ENCODE data around the gene TPRX1.

TPRX1 gene

DNA sequence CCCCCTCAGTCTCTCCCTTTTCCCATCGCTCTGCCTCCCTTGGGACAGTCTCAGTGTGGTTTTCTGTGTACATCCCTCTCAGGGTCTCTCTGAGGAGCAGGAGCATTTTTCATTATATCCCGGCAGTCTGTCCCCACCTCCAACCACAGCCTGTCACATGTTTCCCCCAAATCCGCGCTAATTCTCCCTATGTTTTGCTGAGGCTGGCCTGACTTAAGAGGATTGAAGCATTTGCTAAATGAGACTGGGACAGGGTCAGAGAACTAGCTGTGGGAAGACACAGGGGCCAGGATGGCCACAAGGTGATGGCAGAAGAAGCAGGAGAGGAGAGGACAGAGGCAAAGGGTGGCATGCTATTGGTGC lies 5.5 kb downstream of the TPRX1 start:
- Histone ChIP-seq H3K14ac (ENCODE audit: low read length) (no peak overlapping the region), H2BK15ac (ENCODE audit: low read length) (no peak overlapping the region), H3K27ac (replicated peaks; ENCODE audit: low read length) (no peak overlapping the region), H4K91ac (ENCODE audit: low read depth, low read length, poor library complexity) (no peak overlapping the region), H3K36me3 (replicated peaks in 1 of 2; ENCODE audit: control insufficient read depth in 2 of 2, insufficient read depth in 2 of 2, low read length in 2 of 2) (no peaks in the 10 kb centered on the region), H3K27me3 (ENCODE audit: control insufficient read depth in 3 of 3, insufficient read depth in 3 of 3, low read depth in 1 of 3, low read length in 3 of 3) (peaks cover 0 to 2% (median 0%) of the 10 kb centered on the region in 3 experiments), H3K23ac (ENCODE audit: low read depth, low read length, poor library complexity) (no peak overlapping the region), H3K4ac (ENCODE audit: low read length) (no peak overlapping the region), H3K4me2 (ENCODE audit: insufficient read depth, low read length, poor library complexity, severe bottlenecking) (no peak overlapping the region), H3K4me1 (ENCODE audit: control insufficient read depth in 2 of 2, insufficient read depth in 1 of 2, low read depth in 1 of 2, low read length in 2 of 2) (no peaks in the 10 kb centered on the region), H2AK5ac (ENCODE audit: low read depth, low read length) (no peak overlapping the region), H3K79me1 (ENCODE audit: low read depth, low read length) (no peaks in the 10 kb centered on the region), H2BK120ac (ENCODE audit: low read depth, low read length) (no peak overlapping the region), H2AFZ (ENCODE audit: low read length) (no peak overlapping the region), H3K9me3 (replicated peaks in 1 of 2; ENCODE audit: control insufficient read depth in 2 of 2, insufficient read depth in 1 of 2, low read depth in 1 of 2, low read length in 2 of 2) (no peaks in the 10 kb centered on the region), H2BK5ac (ENCODE audit: low read length) (no peak overlapping the region), H2BK12ac (ENCODE audit: low read length) (no peak overlapping the region), H3K4me3 (ENCODE audit: low read length in 2 of 2) (no peak overlapping the region), H3K18ac (ENCODE audit: low read length) (no peak overlapping the region), H3K9ac (ENCODE audit: low read depth, low read length, poor library complexity) (no peak overlapping the region), H4K8ac (ENCODE audit: low read depth, low read length) (no peak overlapping the region)
- DNase-seq (ENCODE audit: low spot score) = no peak
- WGBS, 2 donors (ENCODE audit: extremely low coverage in 2 of 2, insufficient read length in 2 of 2, insufficient replicate concordance in 1 of 2) = no CpG with 5 or more reads among the region's 4 CpGs

DNA sequence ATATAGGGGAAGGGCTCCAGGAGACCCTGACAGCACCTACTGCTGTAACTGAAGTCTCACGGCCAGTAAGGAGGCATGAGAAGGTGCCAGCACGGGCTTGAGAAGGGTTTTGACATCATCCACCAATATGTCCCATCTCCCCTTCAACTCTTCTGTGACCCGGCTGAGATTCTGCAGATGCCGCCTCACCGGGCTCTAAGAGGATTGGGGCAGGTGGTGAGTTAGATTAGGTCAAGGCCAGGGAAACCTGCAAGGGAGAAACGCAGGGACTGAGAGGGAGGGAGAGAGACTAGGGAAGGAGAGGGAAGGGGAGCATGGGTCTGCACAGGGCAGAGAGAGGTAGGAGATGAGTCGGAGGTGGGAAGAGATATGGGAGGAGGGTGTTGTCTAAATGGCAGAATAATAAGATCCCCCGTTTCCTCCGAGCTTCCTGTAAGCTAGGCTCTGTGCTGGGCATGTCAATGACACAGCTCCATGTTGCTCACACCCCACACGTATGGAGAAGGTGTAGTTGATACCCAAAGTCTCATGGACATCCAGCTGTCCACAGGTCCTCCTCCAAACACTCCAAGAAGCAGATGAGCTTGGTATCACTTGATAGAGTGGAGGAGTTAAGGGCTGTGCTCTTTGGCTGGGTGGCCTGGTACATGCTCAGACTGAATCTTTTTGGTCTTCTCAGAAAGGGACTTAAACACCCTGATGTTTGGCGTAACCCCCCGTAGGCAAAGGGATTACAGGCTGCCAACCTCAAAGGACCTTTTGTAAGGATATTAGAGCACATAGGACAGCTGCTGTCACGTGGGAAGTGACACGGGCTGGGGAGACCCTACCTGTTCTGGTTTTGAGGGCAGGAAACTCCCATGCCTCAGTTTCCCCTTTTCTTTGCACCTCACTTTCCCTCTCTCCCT lies 6.1 kb downstream of the TPRX1 start:
- Histone ChIP-seq H3K14ac (ENCODE audit: low read length) (no peak overlapping the region), H4K91ac (ENCODE audit: low read depth, low read length, poor library complexity) (no peak overlapping the region), H4K8ac (ENCODE audit: low read depth, low read length) (no peak overlapping the region), H2BK120ac (ENCODE audit: low read depth, low read length) (no peak overlapping the region), H2BK15ac (ENCODE audit: low read length) (no peak overlapping the region), H3K27me3 (ENCODE audit: control insufficient read depth in 3 of 3, insufficient read depth in 3 of 3, low read depth in 1 of 3, low read length in 3 of 3) (peaks cover 0 to 2% (median 0%) of the 10 kb centered on the region in 3 experiments), H2BK12ac (ENCODE audit: low read length) (no peak overlapping the region), H3K79me1 (ENCODE audit: low read depth, low read length) (no peaks in the 10 kb centered on the region), H3K18ac (ENCODE audit: low read length) (no peak overlapping the region), H2AK5ac (ENCODE audit: low read depth, low read length) (no peak overlapping the region), H3K23ac (ENCODE audit: low read depth, low read length, poor library complexity) (no peak overlapping the region), H3K4me1 (ENCODE audit: control insufficient read depth in 2 of 2, insufficient read depth in 1 of 2, low read depth in 1 of 2, low read length in 2 of 2) (no peaks in the 10 kb centered on the region), H3K4me3 (ENCODE audit: low read length in 2 of 2) (no peak overlapping the region), H2AFZ (ENCODE audit: low read length) (peak overlapping the region; percentile 31), H3K9ac (ENCODE audit: low read depth, low read length, poor library complexity) (no peak overlapping the region), H2BK5ac (ENCODE audit: low read length) (no peak overlapping the region), H3K27ac (replicated peaks; ENCODE audit: low read length) (no peak overlapping the region), H3K9me3 (replicated peaks in 1 of 2; ENCODE audit: control insufficient read depth in 2 of 2, insufficient read depth in 1 of 2, low read depth in 1 of 2, low read length in 2 of 2) (no peaks in the 10 kb centered on the region), H3K4me2 (ENCODE audit: insufficient read depth, low read length, poor library complexity, severe bottlenecking) (no peak overlapping the region), H3K36me3 (replicated peaks in 1 of 2; ENCODE audit: control insufficient read depth in 2 of 2, insufficient read depth in 2 of 2, low read length in 2 of 2) (no peaks in the 10 kb centered on the region), H3K4ac (ENCODE audit: low read length) (no peak overlapping the region)
- whole genome bisulfite sequencing, 2 donors (ENCODE audit: extremely low coverage in 2 of 2, insufficient read length in 2 of 2, insufficient replicate concordance in 1 of 2) = no CpG with 5 or more reads among the region's 14 CpGs
- no peak for DNase-seq (ENCODE audit: low spot score)

DNA sequence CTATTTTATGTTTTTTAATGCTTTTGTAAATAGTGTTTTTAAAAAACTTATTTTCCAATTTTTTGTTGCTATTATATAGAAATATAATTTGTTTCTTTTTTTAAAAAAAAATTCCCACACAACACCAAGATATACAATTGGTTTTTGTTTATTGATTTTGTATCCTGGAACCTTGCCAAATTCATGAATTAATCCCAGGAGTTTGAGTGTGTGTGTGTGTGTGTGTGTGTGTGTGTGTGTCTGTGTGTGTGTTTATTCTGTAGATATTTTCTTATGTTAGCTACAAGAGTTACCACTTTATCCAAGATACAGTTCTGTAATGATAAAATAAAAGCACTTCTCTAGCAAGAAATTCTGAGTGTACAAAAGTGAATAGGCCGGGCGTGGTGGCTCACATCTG lies 7.6 kb downstream of the TPRX1 start:
- Histone ChIP-seq H2AK5ac (ENCODE audit: low read depth, low read length) (no peak overlapping the region), H3K9ac (ENCODE audit: low read depth, low read length, poor library complexity) (no peak overlapping the region), H3K4me1 (ENCODE audit: control insufficient read depth in 2 of 2, insufficient read depth in 1 of 2, low read depth in 1 of 2, low read length in 2 of 2) (no peaks in the 10 kb centered on the region), H4K8ac (ENCODE audit: low read depth, low read length) (no peak overlapping the region), H3K27me3 (ENCODE audit: control insufficient read depth in 3 of 3, insufficient read depth in 3 of 3, low read depth in 1 of 3, low read length in 3 of 3) (peaks cover 0 to 2% (median 0%) of the 10 kb centered on the region in 3 experiments), H3K36me3 (replicated peaks in 1 of 2; ENCODE audit: control insufficient read depth in 2 of 2, insufficient read depth in 2 of 2, low read length in 2 of 2) (no peaks in the 10 kb centered on the region), H3K4me3 (ENCODE audit: low read length in 2 of 2) (no peak overlapping the region), H2BK120ac (ENCODE audit: low read depth, low read length) (no peak overlapping the region), H3K14ac (ENCODE audit: low read length) (no peak overlapping the region), H4K91ac (ENCODE audit: low read depth, low read length, poor library complexity) (no peak overlapping the region), H3K18ac (ENCODE audit: low read length) (no peak overlapping the region), H3K9me3 (replicated peaks in 1 of 2; ENCODE audit: control insufficient read depth in 2 of 2, insufficient read depth in 1 of 2, low read depth in 1 of 2, low read length in 2 of 2) (peaks cover 2 to 5% of the 10 kb centered on the region in 2 donors), H3K4me2 (ENCODE audit: insufficient read depth, low read length, poor library complexity, severe bottlenecking) (no peak overlapping the region), H3K4ac (ENCODE audit: low read length) (no peak overlapping the region), H2AFZ (ENCODE audit: low read length) (no peak overlapping the region), H2BK12ac (ENCODE audit: low read length) (no peak overlapping the region), H2BK15ac (ENCODE audit: low read length) (no peak overlapping the region), H3K79me1 (ENCODE audit: low read depth, low read length) (peaks cover 1% of the 10 kb centered on the region), H3K23ac (ENCODE audit: low read depth, low read length, poor library complexity) (no peak overlapping the region), H2BK5ac (ENCODE audit: low read length) (no peak overlapping the region), H3K27ac (replicated peaks; ENCODE audit: low read length) (no peak overlapping the region)
- no peak for DNase-seq (ENCODE audit: low spot score)
- no CpG with 5 or more reads among the region's 2 CpGs for WGBS, 2 donors (ENCODE audit: extremely low coverage in 2 of 2, insufficient read length in 2 of 2, insufficient replicate concordance in 1 of 2)

DNA sequence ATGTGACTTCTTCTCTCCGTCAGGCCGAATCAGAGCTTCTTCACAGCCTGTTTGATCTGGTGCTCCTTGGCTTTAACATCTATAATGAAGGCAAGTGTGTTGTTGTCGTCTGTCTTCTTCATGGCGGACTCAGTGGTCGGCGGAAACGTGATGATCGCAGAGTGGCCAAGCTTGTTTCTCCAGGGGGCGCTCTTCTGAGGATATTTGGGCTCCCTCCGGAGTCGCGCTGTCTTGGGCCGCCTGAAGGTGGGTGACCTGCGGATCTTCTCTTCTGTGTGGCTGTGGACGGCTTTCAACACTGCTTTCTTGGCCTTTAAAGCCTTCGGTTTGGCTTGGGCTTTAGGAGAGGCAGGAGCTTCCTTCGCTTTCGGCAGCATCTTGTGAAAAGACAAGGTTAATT lies 9.8 kb downstream of the TPRX1 start:
- no peak overlapping the region for H2BK120ac ChIP-seq (ENCODE audit: low read depth, low read length)
- no peak overlapping the region for H2AK5ac ChIP-seq (ENCODE audit: low read depth, low read length)
- no peak overlapping the region for H3K4ac ChIP-seq (ENCODE audit: low read length)
- no peak overlapping the region for H3K4me2 ChIP-seq (ENCODE audit: insufficient read depth, low read length, poor library complexity, severe bottlenecking)
- no peak overlapping the region for H3K9ac ChIP-seq (ENCODE audit: low read depth, low read length, poor library complexity)
- peaks cover 1% of the 10 kb centered on the region for H3K79me1 ChIP-seq (ENCODE audit: low read depth, low read length)
- H2AFZ ChIP-seq (ENCODE audit: low read length) = no peak overlapping the region
- no peak overlapping the region for H2BK15ac ChIP-seq (ENCODE audit: low read length)
- no peak overlapping the region for H2BK5ac ChIP-seq (ENCODE audit: low read length)
- peaks cover 0 to 2% (median 0%) of the 10 kb centered on the region in 3 experiments for H3K27me3 ChIP-seq (ENCODE audit: control insufficient read depth in 3 of 3, insufficient read depth in 3 of 3, low read depth in 1 of 3, low read length in 3 of 3)
- no peaks in the 10 kb centered on the region for H3K4me1 ChIP-seq (ENCODE audit: control insufficient read depth in 2 of 2, insufficient read depth in 1 of 2, low read depth in 1 of 2, low read length in 2 of 2)
- WGBS, 2 donors (ENCODE audit: extremely low coverage in 2 of 2, insufficient read length in 2 of 2, insufficient replicate concordance in 1 of 2) = no CpG with 5 or more reads among the region's 18 CpGs
- H4K91ac ChIP-seq (ENCODE audit: low read depth, low read length, poor library complexity) = no peak overlapping the region
- H4K8ac ChIP-seq (ENCODE audit: low read depth, low read length) = no peak overlapping the region
- H2BK12ac ChIP-seq (ENCODE audit: low read length) = no peak overlapping the region
- H3K14ac ChIP-seq (ENCODE audit: low read length) = no peak overlapping the region
- H3K18ac ChIP-seq (ENCODE audit: low read length) = no peak overlapping the region
- H3K36me3 ChIP-seq (replicated peaks in 1 of 2; ENCODE audit: control insufficient read depth in 2 of 2, insufficient read depth in 2 of 2, low read length in 2 of 2) = no peaks in the 10 kb centered on the region
- DNase-seq (ENCODE audit: low spot score) = no peak
- H3K4me3 ChIP-seq (ENCODE audit: low read length in 2 of 2) = no peak overlapping the region
- H3K23ac ChIP-seq (ENCODE audit: low read depth, low read length, poor library complexity) = no peak overlapping the region
- peaks cover 2 to 5% of the 10 kb centered on the region in 2 donors for H3K9me3 ChIP-seq (replicated peaks in 1 of 2; ENCODE audit: control insufficient read depth in 2 of 2, insufficient read depth in 1 of 2, low read depth in 1 of 2, low read length in 2 of 2)
- H3K27ac ChIP-seq (replicated peaks; ENCODE audit: low read length) = no peak overlapping the region
